HCT116 (cell line): ENCODE data around the gene SLC7A11. TPM values are rescaled to one million over a fixed set of nuclear protein-coding genes. Genes with fewer than 3 reads are reported as not detected.

Experiments used
- ATAC-seq: fragments of 200-7000 bp; cut with Tn5 transposase; 2 replicates; pipeline ENCODE4 v1.9.1; 2020; ENCODE audit warnings: mild to moderate bottlenecking, moderate library complexity
- BruUV-seq: library from RNA; stranded (reverse); fragments of 400-500 nt; replicated peaks from 2 replicates; lab custom pipeline; 2021; lab: Mats Ljungman, UMichigan
- CTCF ChIA-PET: fragments of 300-600 bp; sonication (Branson Sonifier 250); formaldehyde crosslinking; loops from one replicate; lab custom pipeline; 2021; ENCODE audit warnings: antibody characterized with exemption; lab: Charles Lee
- POLR2A ChIA-PET: fragments of 300-600, 350-600 bp; sonication (Branson Sonifier 250); formaldehyde crosslinking; loops from one replicate; lab custom pipeline; 2021; ENCODE audit warnings: antibody characterized with exemption; lab: Charles Lee
- RAD21 ChIA-PET, 2 experiments: fragments of 300-600 bp; sonication (Branson Sonifier 250); formaldehyde crosslinking; loops; one replicate each; lab custom pipeline; 2023; ENCODE audit warnings: low total read pairs in 2 of 2; ENCODE audit not compliant: uncharacterized antibody in 2 of 2, unreplicated experiment in 2 of 2, low non-redundant PET in 1 of 2; lab: Charles Lee
- DNase-seq: peaks from one replicate; pipeline ENCODE4 v3.0.0-alpha.2; 2010; ENCODE audit warnings: low read depth, low spot score
- H2AFZ ChIP-seq: fragments of 200-600 bp; shearing (Covaris generic), sonication (generic); 2 replicates; pipeline ENCODE4 v1.6.1; 2017; ENCODE audit warnings: low read depth, mixed run types, mixed read lengths, antibody characterized with exemption, low read length; ENCODE audit not compliant: poor library complexity, severe bottlenecking
- H3K27ac ChIP-seq: 2 replicates; pipeline ENCODE4 v1.5.1; 2012; ENCODE audit warnings: low read depth, low read length
- H3K27me3 ChIP-seq: fragments of 200-600 bp; sonication (generic); 2 replicates; pipeline ENCODE4 v1.6.1; 2016; ENCODE audit warnings: mixed run types, low read length, mixed read lengths; ENCODE audit not compliant: insufficient read depth
- H3K36me3 ChIP-seq, 2 experiments: fragments of 200-500 bp in 1 of 2; fragments of 200-600 bp in 1 of 2; sonication (Bioruptor generic) in 1 of 2; sonication (generic) in 1 of 2; 2 replicates each; pipeline versions ENCODE4 v1.5.1 to v1.6.1; 2014 to 2016; ENCODE audit warnings: low read length in 2 of 2, inconsistent platforms in 1 of 2, mixed read lengths in 1 of 2, mixed run types in 1 of 2; ENCODE audit not compliant: insufficient read depth in 2 of 2, control insufficient read depth in 1 of 2
- H3K4me1 ChIP-seq, 2 experiments: fragments of 200-600 bp in 1 of 2; sonication (generic) in 1 of 2; 2 replicates each; pipeline versions ENCODE4 v1.5.1 to v1.6.1; 2012 to 2017; ENCODE audit warnings: low read length in 2 of 2, inconsistent platforms in 1 of 2, mild to moderate bottlenecking in 1 of 2, mixed read lengths in 1 of 2, mixed run types in 1 of 2, moderate library complexity in 1 of 2; ENCODE audit not compliant: insufficient read depth in 2 of 2, control insufficient read depth in 1 of 2
- H3K4me2 ChIP-seq: fragments of 200-600 bp; sonication (generic); 2 replicates; pipeline ENCODE4 v1.6.1; 2017; ENCODE audit warnings: mixed run types, low read length, mixed read lengths
- H3K4me3 ChIP-seq, 2 experiments: fragments of 200-600 bp in 1 of 2; sonication (generic) in 1 of 2; replicated peaks in 1 of 2; 2 replicates each; pipeline ENCODE4 v1.5.1; 2011 to 2016; ENCODE audit warnings: low read length in 2 of 2, control low read depth in 1 of 2, low read depth in 1 of 2, mild to moderate bottlenecking in 1 of 2, mixed read lengths in 1 of 2, mixed run types in 1 of 2
- H3K79me2 ChIP-seq: fragments of 200-600 bp; sonication (generic); 2 replicates; pipeline ENCODE4 v1.6.1; 2017; ENCODE audit warnings: mild to moderate bottlenecking, mixed run types, low read length, moderate library complexity, mixed read lengths; ENCODE audit not compliant: insufficient read depth
- H3K9ac ChIP-seq: fragments of 200-600 bp; sonication (generic); 2 replicates; pipeline ENCODE4 v1.6.1; 2016; ENCODE audit warnings: low read length, mixed read lengths
- H3K9me2 ChIP-seq: fragments of 200-600 bp; sonication (generic), shearing (Covaris generic); 2 replicates; pipeline ENCODE4 v1.6.1; 2017; ENCODE audit warnings: mixed run types, mild to moderate bottlenecking, moderate library complexity; ENCODE audit not compliant: insufficient read depth
- H3K9me3 ChIP-seq, 2 experiments: fragments of 200-500 bp in 1 of 2; fragments of 200-600 bp in 1 of 2; sonication (Bioruptor generic) in 1 of 2; sonication (generic) in 1 of 2; 2 replicates each; pipeline ENCODE4 v1.6.1; 2014 to 2017; ENCODE audit warnings: low read length in 2 of 2, mixed read lengths in 2 of 2, inconsistent platforms in 1 of 2, low read depth in 1 of 2, mild to moderate bottlenecking in 1 of 2, mixed run types in 1 of 2, moderate library complexity in 1 of 2; ENCODE audit not compliant: control insufficient read depth in 1 of 2, insufficient read depth in 1 of 2
- H4K20me1 ChIP-seq: fragments of 200-600 bp; sonication (generic), shearing (Covaris generic); 2 replicates; pipeline ENCODE4 v1.6.1; 2017; ENCODE audit warnings: mixed run types, mild to moderate bottlenecking, moderate library complexity; ENCODE audit not compliant: insufficient read depth
- CBX3 ChIP-seq: IDR thresholded peaks from 2 replicates; pipeline ENCODE4 v1.6.1; 2012; ENCODE audit warnings: low read depth
- CEBPB ChIP-seq: IDR thresholded peaks from 2 replicates; pipeline ENCODE4 v1.6.1; 2012; ENCODE audit warnings: low read depth
- CTCF ChIP-seq, 3 experiments: fragments of 200-600 bp in 1 of 3; sonication (generic) in 1 of 3; IDR thresholded peaks in 2 of 3; conservative IDR thresholded peaks in 1 of 3; 2 replicates each; pipeline ENCODE4 v1.5.1; 2012 to 2017; ENCODE audit warnings: low read depth in 2 of 3, low read length in 2 of 3, antibody characterized with exemption in 1 of 3, borderline replicate concordance in 1 of 3, control low read depth in 1 of 3, mild to moderate bottlenecking in 1 of 3, mixed read lengths in 1 of 3, mixed run types in 1 of 3, moderate library complexity in 1 of 3; ENCODE audit not compliant: insufficient read depth in 1 of 3
- ELF1 ChIP-seq: IDR thresholded peaks from 2 replicates; pipeline ENCODE4 v1.6.1; 2012; ENCODE audit warnings: low read depth, borderline replicate concordance
- FOSL1 ChIP-seq: IDR thresholded peaks from 2 replicates; pipeline ENCODE4 v1.6.1; 2012; ENCODE audit warnings: low read depth
- JUND ChIP-seq: IDR thresholded peaks from 2 replicates; pipeline ENCODE4 v1.6.1; 2012
- RAD21 ChIP-seq: IDR thresholded peaks from 2 replicates; pipeline ENCODE4 v1.6.1; 2012; ENCODE audit warnings: low read depth, mild to moderate bottlenecking
- REST ChIP-seq: IDR thresholded peaks from 2 replicates; pipeline ENCODE4 v1.6.1; 2012; ENCODE audit warnings: low read depth
- SIN3A ChIP-seq: IDR thresholded peaks from 2 replicates; pipeline ENCODE4 v1.6.1; 2012; ENCODE audit warnings: low read depth
- YY1 ChIP-seq: IDR thresholded peaks from 2 replicates; pipeline ENCODE4 v1.6.1; 2011; ENCODE audit warnings: low read length, low read depth, moderate library complexity, mild to moderate bottlenecking; ENCODE audit not compliant: insufficient replicate concordance; ENCODE audit errors: extremely low read depth
- ZBTB33 ChIP-seq: IDR thresholded peaks from 2 replicates; pipeline ENCODE4 v1.6.1; 2011; ENCODE audit warnings: mild to moderate bottlenecking, low read length, moderate library complexity; ENCODE audit not compliant: insufficient replicate concordance; ENCODE audit errors: extremely low read depth
- intact Hi-C: fragments of 100-400 bp; cut with micrococcal nuclease; formaldehyde crosslinking; loops from 2 replicates; pipeline ENCODE4 v1.10.0; 2022
- total RNA-seq: library from RNA; stranded (reverse); gene quantifications from one replicate; pipeline ENCODE4 v1.2.1, GENCODE V29; 2021; ENCODE audit not compliant: unreplicated experiment

The SLC7A11 gene
- total RNA-seq, 1 experiment from 2014 or later = 45.8 TPM

- Histone ChIP-seq H3K27me3 (no peaks in the 10 kb centered on the region), H4K20me1 (no peaks in the 10 kb centered on the region), H3K27ac (no peak overlapping the region), H3K4me1 (no peaks in the 10 kb centered on the region), H2AFZ (no peak overlapping the region), H3K9ac (no peak overlapping the region), H3K9me3 (no peaks in the 10 kb centered on the region), H3K36me3 (peaks cover 0 to 4% of the 10 kb centered on the region in 2 experiments; a peak in 1 of 4 replicates), H3K79me2 (no peaks in the 10 kb centered on the region), H3K4me2 (no peak overlapping the region), H3K4me3 (no peak overlapping the region), H3K9me2 (no peaks in the 10 kb centered on the region)
- TF ChIP-seq CEBPB = no peak
- no peak for TF ChIP-seq RAD21
- TF ChIP-seq REST = no peak
- TF ChIP-seq YY1 = no peak
- no peak for TF ChIP-seq SIN3A
- TF ChIP-seq JUND = no peak
- TF ChIP-seq CTCF (IDR thresholded peaks at IDR 0.05 in 2 of 3, conservative IDR thresholded peaks at IDR 0.05 in 1 of 3; ENCODE audit: borderline replicate concordance in 1 of 3, insufficient read depth in 1 of 3, low read depth in 2 of 3, low read length in 2 of 3) = no peak
- no peak for TF ChIP-seq FOSL1
- TF ChIP-seq ELF1 = no peak
- no peak for TF ChIP-seq ZBTB33
- TF ChIP-seq CBX3 = no peak
- RAD21 ChIA-PET = no interaction called here
- CTCF ChIA-PET = no interaction called here
- ATAC-seq = no peak
- intact Hi-C loops = no loop called here
- BruUV-seq = no TSS peak
- POLR2A ChIA-PET = no interaction called here
- DNase-seq = no peak
Measured at GRCh38 chr4:138218976-138219375, 23.2 kb downstream of the SLC7A11 start.
